ENCODE data around the gene PLEKHG2. TPM values are rescaled to one million over a fixed set of nuclear protein-coding genes. Genes with fewer than 3 reads are reported as not detected.

PLEKHG2 gene
- total and polyA plus RNA-seq, 4 donors, result 2.1 to 4.5 (median 3.0) TPM

DNA sequence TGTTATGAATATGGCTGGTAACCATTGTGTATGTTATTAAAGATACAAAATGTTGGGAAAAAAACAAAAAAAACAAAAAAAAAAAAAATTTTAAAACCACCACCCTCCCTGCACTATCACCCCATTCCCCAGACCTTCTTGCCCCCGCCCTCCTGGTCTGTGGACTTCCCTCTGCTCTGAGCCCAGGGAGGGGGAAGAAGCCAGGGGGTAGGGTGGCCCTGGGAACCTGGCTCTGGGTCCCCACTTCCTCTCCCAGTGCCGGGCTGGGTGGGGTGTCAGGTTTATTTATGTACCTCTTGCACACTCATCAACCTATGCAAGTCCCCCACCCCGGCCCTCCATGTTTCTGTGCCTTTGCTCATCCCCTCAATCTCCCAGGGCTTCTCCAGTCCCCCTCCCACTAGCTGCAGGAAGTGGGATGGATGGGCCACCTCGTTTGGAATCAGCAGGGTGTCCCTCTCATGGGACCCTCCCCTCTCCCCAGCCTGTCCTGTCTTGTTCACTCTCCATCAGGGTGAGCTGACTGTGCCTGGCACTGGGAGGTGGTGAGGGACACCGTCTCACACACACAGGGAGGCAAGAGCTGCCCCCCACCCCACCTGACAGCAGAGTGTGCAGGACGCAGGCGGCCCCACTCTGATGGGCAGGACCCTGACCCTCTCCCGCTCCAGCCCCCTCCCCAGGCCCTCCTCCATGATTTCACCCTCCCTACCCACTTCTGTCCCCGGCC lies 27.5 kb upstream of the PLEKHG2 start:
- Histone ChIP-seq H3K27me3 (ENCODE audit: control insufficient read depth in 4 of 4, insufficient read depth in 4 of 4, low read length in 3 of 4) (no peaks in the 10 kb centered on the region), H3K4me1 (ENCODE audit: control insufficient read depth in 4 of 4, insufficient read depth in 4 of 4, low read length in 3 of 4) (peaks cover 1 to 7% (median 5%) of the 10 kb centered on the region in 4 donors), H3K9me3 (ENCODE audit: control insufficient read depth in 4 of 4, low read length in 3 of 4) (no peaks in the 10 kb centered on the region), H3K9ac (ENCODE audit: low read depth in 1 of 2, low read length in 2 of 2) (no peak overlapping the region), H3K27ac (ENCODE audit: low read depth in 1 of 2, low read length in 2 of 2) (no peak overlapping the region), H3K36me3 (ENCODE audit: control insufficient read depth in 4 of 4, insufficient read depth in 3 of 4, low read depth in 1 of 4, low read length in 3 of 4) (peaks cover 15 to 73% (median 43%) of the 10 kb centered on the region in 4 donors), H3K4me3 (ENCODE audit: low read depth in 1 of 3, low read length in 3 of 3) (no peak overlapping the region)
- TF ChIP-seq, protein P1, sequence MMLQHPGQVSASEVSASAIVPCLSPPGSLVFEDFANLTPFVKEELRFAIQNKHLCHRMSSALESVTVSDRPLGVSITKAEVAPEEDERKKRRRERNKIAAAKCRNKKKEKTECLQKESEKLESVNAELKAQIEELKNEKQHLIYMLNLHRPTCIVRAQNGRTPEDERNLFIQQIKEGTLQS (IDR thresholded peaks at IDR 0.05), result no peak
- TF ChIP-seq, protein P2, sequence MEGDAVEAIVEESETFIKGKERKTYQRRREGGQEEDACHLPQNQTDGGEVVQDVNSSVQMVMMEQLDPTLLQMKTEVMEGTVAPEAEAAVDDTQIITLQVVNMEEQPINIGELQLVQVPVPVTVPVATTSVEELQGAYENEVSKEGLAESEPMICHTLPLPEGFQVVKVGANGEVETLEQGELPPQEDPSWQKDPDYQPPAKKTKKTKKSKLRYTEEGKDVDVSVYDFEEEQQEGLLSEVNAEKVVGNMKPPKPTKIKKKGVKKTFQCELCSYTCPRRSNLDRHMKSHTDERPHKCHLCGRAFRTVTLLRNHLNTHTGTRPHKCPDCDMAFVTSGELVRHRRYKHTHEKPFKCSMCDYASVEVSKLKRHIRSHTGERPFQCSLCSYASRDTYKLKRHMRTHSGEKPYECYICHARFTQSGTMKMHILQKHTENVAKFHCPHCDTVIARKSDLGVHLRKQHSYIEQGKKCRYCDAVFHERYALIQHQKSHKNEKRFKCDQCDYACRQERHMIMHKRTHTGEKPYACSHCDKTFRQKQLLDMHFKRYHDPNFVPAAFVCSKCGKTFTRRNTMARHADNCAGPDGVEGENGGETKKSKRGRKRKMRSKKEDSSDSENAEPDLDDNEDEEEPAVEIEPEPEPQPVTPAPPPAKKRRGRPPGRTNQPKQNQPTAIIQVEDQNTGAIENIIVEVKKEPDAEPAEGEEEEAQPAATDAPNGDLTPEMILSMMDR (IDR thresholded peaks at IDR 0.05; ENCODE audit: low read depth, low read length, missing input control), result no peak
- 80% methylated on average over 9 of the region's 9 CpGs for WGBS
- DNase-seq (ENCODE audit: low spot score), result no peak

DNA sequence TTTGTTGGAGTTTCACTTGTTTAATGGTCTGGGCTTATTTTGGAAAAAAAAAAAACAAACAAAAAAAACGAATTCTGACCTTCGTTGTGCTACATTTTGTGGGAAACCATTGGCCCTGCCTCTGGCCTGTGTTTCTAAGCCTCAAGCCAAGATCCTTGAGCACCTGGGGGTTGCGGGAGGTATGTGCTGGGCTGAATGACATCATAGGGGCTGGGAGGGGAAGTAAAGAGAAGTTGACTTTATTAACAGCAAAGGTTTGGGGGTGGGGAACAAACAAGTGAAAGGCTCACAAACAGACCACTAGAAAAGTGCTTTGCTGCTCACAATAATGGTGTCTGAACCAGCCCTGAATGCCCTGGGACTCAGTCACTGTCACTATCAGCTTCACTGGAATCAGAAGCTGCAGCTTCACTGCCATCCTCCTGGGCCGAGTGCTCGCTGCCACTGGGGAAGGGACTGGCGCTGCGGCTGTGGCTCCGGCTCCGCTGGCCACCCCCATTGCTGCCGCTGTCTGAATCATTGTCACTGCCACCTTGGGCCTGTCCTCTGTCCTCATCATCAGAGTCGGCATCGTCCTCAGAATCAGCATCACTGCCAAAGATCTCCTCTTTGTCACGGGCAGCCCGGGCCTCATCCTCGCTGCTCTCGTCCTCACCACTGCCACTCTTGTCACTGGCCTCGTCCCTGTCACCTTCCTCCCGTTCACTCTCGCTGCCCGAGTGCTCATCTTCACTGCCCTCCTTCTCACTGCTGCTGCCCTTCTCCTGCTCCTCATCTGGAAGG lies 26.6 kb upstream of the PLEKHG2 start:
- TF ChIP-seq, protein P1 (IDR thresholded peaks at IDR 0.05), result no peak
- TF ChIP-seq FOXA2 (IDR thresholded peaks at IDR 0.05), result no peak
- no peak for TF ChIP-seq NR2F2 (IDR thresholded peaks at IDR 0.05)
- TF ChIP-seq SP1 (IDR thresholded peaks at IDR 0.05), result no peak
- TF ChIP-seq TAF1 (conservative IDR thresholded peaks at IDR 0.05), result no peak
- peaks cover 8 to 68% (median 39%) of the 10 kb centered on the region in 4 donors for H3K36me3 ChIP-seq (ENCODE audit: control insufficient read depth in 4 of 4, insufficient read depth in 3 of 4, low read depth in 1 of 4, low read length in 3 of 4)
- no peak for DNase-seq (ENCODE audit: low spot score)
- no peak overlapping the region for H3K9ac ChIP-seq (ENCODE audit: low read depth in 1 of 2, low read length in 2 of 2)
- H3K27ac ChIP-seq (ENCODE audit: low read depth in 1 of 2, low read length in 2 of 2), result no peak overlapping the region
- no peaks in the 10 kb centered on the region for H3K27me3 ChIP-seq (ENCODE audit: control insufficient read depth in 4 of 4, insufficient read depth in 4 of 4, low read length in 3 of 4)
- H3K9me3 ChIP-seq (ENCODE audit: control insufficient read depth in 4 of 4, low read length in 3 of 4), result no peaks in the 10 kb centered on the region
- H3K4me3 ChIP-seq (ENCODE audit: low read depth in 1 of 3, low read length in 3 of 3), result no peak overlapping the region
- H3K4me1 ChIP-seq (ENCODE audit: control insufficient read depth in 4 of 4, insufficient read depth in 4 of 4, low read length in 3 of 4), result peaks cover 3 to 11% (median 10%) of the 10 kb centered on the region in 4 donors
- 89% methylated on average over 20 of the region's 20 CpGs for WGBS

DNA sequence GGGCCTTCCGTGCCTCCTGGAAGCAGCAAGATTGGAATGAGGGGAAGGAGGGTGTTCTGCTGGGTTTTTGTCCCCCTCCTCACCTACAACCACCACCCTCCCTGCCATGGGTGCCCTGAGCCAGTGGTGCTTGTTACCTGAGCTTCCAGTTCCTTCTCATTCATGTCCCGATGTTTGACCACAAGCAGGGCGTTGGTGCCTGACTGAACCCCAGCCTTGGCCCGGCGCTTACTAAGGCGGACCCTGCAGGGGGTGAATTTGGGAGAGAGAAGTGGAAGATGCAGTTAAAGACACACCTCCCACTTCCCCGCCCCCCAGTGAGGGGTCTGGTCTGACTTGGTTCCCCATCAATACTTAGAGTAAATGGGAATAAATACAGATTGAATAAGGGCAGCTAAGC lies 25.9 kb upstream of the PLEKHG2 start:
- H3K4me3 ChIP-seq (ENCODE audit: low read depth in 1 of 3, low read length in 3 of 3), result no peak overlapping the region
- no peaks in the 10 kb centered on the region for H3K27me3 ChIP-seq (ENCODE audit: control insufficient read depth in 4 of 4, insufficient read depth in 4 of 4, low read length in 3 of 4)
- no peak overlapping the region for H3K27ac ChIP-seq (ENCODE audit: low read depth in 1 of 2, low read length in 2 of 2)
- H3K9me3 ChIP-seq (ENCODE audit: control insufficient read depth in 4 of 4, low read length in 3 of 4), result no peaks in the 10 kb centered on the region
- peaks cover 3 to 13% (median 10%) of the 10 kb centered on the region in 4 donors for H3K4me1 ChIP-seq (ENCODE audit: control insufficient read depth in 4 of 4, insufficient read depth in 4 of 4, low read length in 3 of 4)
- H3K36me3 ChIP-seq (ENCODE audit: control insufficient read depth in 4 of 4, insufficient read depth in 3 of 4, low read depth in 1 of 4, low read length in 3 of 4), result peaks cover 7 to 61% (median 34%) of the 10 kb centered on the region in 4 donors
- WGBS, result 93% methylated on average over 7 of the region's 7 CpGs
- no peak for DNase-seq (ENCODE audit: low spot score)
- no peak overlapping the region for H3K9ac ChIP-seq (ENCODE audit: low read depth in 1 of 2, low read length in 2 of 2)
- no peak for TF ChIP-seq HNF4G (IDR thresholded peaks at IDR 0.05)
- TF ChIP-seq, protein P3, sequence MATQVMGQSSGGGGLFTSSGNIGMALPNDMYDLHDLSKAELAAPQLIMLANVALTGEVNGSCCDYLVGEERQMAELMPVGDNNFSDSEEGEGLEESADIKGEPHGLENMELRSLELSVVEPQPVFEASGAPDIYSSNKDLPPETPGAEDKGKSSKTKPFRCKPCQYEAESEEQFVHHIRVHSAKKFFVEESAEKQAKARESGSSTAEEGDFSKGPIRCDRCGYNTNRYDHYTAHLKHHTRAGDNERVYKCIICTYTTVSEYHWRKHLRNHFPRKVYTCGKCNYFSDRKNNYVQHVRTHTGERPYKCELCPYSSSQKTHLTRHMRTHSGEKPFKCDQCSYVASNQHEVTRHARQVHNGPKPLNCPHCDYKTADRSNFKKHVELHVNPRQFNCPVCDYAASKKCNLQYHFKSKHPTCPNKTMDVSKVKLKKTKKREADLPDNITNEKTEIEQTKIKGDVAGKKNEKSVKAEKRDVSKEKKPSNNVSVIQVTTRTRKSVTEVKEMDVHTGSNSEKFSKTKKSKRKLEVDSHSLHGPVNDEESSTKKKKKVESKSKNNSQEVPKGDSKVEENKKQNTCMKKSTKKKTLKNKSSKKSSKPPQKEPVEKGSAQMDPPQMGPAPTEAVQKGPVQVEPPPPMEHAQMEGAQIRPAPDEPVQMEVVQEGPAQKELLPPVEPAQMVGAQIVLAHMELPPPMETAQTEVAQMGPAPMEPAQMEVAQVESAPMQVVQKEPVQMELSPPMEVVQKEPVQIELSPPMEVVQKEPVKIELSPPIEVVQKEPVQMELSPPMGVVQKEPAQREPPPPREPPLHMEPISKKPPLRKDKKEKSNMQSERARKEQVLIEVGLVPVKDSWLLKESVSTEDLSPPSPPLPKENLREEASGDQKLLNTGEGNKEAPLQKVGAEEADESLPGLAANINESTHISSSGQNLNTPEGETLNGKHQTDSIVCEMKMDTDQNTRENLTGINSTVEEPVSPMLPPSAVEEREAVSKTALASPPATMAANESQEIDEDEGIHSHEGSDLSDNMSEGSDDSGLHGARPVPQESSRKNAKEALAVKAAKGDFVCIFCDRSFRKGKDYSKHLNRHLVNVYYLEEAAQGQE (IDR thresholded peaks at IDR 0.05), result no peak
- TF ChIP-seq HNF4A (conservative IDR thresholded peaks at IDR 0.05), result no peak
- TF ChIP-seq, protein P4, sequence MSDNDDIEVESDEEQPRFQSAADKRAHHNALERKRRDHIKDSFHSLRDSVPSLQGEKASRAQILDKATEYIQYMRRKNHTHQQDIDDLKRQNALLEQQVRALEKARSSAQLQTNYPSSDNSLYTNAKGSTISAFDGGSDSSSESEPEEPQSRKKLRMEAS (IDR thresholded peaks at IDR 0.05), result no peak
- no peak for TF ChIP-seq TAF1 (conservative IDR thresholded peaks at IDR 0.05)
- no peak for TF ChIP-seq NR2F2 (IDR thresholded peaks at IDR 0.05)
- TF ChIP-seq, protein P2 (IDR thresholded peaks at IDR 0.05; ENCODE audit: low read depth, low read length, missing input control), result no peak
- TF ChIP-seq SP1 (IDR thresholded peaks at IDR 0.05), result no peak
- TF ChIP-seq, protein P5, sequence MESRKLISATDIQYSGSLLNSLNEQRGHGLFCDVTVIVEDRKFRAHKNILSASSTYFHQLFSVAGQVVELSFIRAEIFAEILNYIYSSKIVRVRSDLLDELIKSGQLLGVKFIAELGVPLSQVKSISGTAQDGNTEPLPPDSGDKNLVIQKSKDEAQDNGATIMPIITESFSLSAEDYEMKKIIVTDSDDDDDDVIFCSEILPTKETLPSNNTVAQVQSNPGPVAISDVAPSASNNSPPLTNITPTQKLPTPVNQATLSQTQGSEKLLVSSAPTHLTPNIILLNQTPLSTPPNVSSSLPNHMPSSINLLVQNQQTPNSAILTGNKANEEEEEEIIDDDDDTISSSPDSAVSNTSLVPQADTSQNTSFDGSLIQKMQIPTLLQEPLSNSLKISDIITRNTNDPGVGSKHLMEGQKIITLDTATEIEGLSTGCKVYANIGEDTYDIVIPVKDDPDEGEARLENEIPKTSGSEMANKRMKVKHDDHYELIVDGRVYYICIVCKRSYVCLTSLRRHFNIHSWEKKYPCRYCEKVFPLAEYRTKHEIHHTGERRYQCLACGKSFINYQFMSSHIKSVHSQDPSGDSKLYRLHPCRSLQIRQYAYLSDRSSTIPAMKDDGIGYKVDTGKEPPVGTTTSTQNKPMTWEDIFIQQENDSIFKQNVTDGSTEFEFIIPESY (IDR thresholded peaks at IDR 0.05), result no peak
- TF ChIP-seq YY1 (IDR thresholded peaks at IDR 0.05), result no peak
- TF ChIP-seq JUND (IDR thresholded peaks at IDR 0.05), result no peak
- no peak for TF ChIP-seq FOXA2 (IDR thresholded peaks at IDR 0.05)
